NB4 (cell line): ENCODE results near the gene PSME1.

ENCODE experiments used
- CTCF ChIP-seq: IDR thresholded peaks from one replicate; pipeline ENCODE4 v1.5.1; 2012; ENCODE audit warnings: low read depth, low read length
- MAX ChIP-seq: IDR thresholded peaks from 2 replicates; pipeline ENCODE4 v1.6.1; 2011; ENCODE audit warnings: low read depth, low read length
- MYC ChIP-seq: IDR thresholded peaks from 2 replicates; pipeline ENCODE4 v1.6.1; 2011; ENCODE audit warnings: low read depth, low read length
- POLR2A ChIP-seq: IDR thresholded peaks from 2 replicates; pipeline ENCODE4 v1.6.1; 2011; ENCODE audit warnings: mild to moderate bottlenecking; ENCODE audit not compliant: insufficient read length; ENCODE audit errors: extremely low read depth

GRCh38 chr14:24130380-24130716 is 5.6 kb upstream of the PSME1 start, which contains the start of gene FITM1:
- TF ChIP-seq CTCF: no peak
- TF ChIP-seq POLR2A: no peak
- TF ChIP-seq MAX: no peak
- no peak for TF ChIP-seq MYC
